ENCODE results near the gene GALNT7. TPM values are rescaled to one million over a fixed set of nuclear protein-coding genes. Genes with fewer than 3 reads are reported as not detected.

The GALNT7 gene
- total RNA-seq, 1 experiment from 2014 or later, result 21.6 TPM

Small RNA genes within 50 kb of the gene (small RNA-seq; reads per million reads assigned to genes)
- gene MIR548T (0 to 0.06 reads per million in 2 experiments), gene RN7SL253P (0 reads per million in 2 experiments)

Other genes with a start within 250 kb of the GALNT7 start
- 112 and 130 TPM in 2 replicates for gene HMGB2, start 165.5 kb downstream of the GALNT7 start, total RNA-seq (2014; rRNA removed; shearing (Covaris generic))
- gene SAP30, start 202.1 kb downstream of the GALNT7 start, total RNA-seq (2014; rRNA removed; shearing (Covaris generic)), result 19.9 and 24.9 TPM in 2 replicates
- gene SCRG1, start 230.3 kb downstream of the GALNT7 start, total RNA-seq (2014; rRNA removed; shearing (Covaris generic)), result not detected in 2 replicates

Measured in NCI-H460 (cell line).